Sigmoid colon (tissue), 7 donors: ENCODE data around the gene EHD2. TPM values are rescaled to one million over a fixed set of nuclear protein-coding genes. Genes with fewer than 3 reads are reported as not detected.
"Not testable (repeated sequence)": the region's sequence is repeated elsewhere in the genome, so short reads cannot be mapped to it uniquely, and the experiment has no call there.

Experiments used
- DNase-seq: peaks from one replicate; pipeline ENCODE4 v3.0.0-alpha.2; 2019
- H3K27ac ChIP-seq, 4 donors: fragments of 200-600 bp; sonication (generic); one replicate each; pipeline ENCODE4 v1.5.1; 2016 to 2019; ENCODE audit warnings: mild to moderate bottlenecking in 1 of 4
- H3K27me3 ChIP-seq, 3 donors: fragments of 200-600 bp; sonication (generic); one replicate each; pipeline ENCODE4 v1.5.1; 2019; ENCODE audit warnings: mild to moderate bottlenecking in 1 of 3
- H3K36me3 ChIP-seq, 4 donors: fragments of 200-600 bp; sonication (generic); one replicate each; pipeline ENCODE4 v1.5.1; 2016 to 2019
- H3K4me1 ChIP-seq, 4 donors: fragments of 200-600 bp; sonication (generic); one replicate each; pipeline ENCODE4 v1.5.1; 2017 to 2019
- H3K4me3 ChIP-seq, 4 donors: fragments of 200-600 bp; sonication (generic); one replicate each; pipeline ENCODE4 v1.5.1; 2017 to 2019; ENCODE audit warnings: mild to moderate bottlenecking in 2 of 4, moderate library complexity in 1 of 4
- H3K9me3 ChIP-seq, 4 donors: fragments of 200-600 bp in 3 of 4; sonication (generic) in 3 of 4; one replicate each; pipeline versions ENCODE4 v1.5.1 to v1.6.1; 2013 to 2019
- EP300 ChIP-seq, 4 donors: sonication (generic); formaldehyde crosslinking; IDR thresholded peaks; one replicate each; pipeline ENCODE4 v1.6.1; 2017; ENCODE audit warnings: antibody characterized with exemption in 4 of 4
- POLR2A ChIP-seq, 2 donors: fragments of 450-650 bp; IDR thresholded peaks; one replicate each; pipeline ENCODE4 v1.6.1; 2016; ENCODE audit warnings: antibody characterized with exemption in 2 of 2, mild to moderate bottlenecking in 2 of 2, moderate library complexity in 2 of 2
- POLR2AphosphoS5 ChIP-seq, 4 donors: sonication (generic); formaldehyde crosslinking; IDR thresholded peaks; one replicate each; pipeline ENCODE4 v1.6.1; 2017; ENCODE audit warnings: antibody characterized with exemption in 4 of 4
- WGBS, 2 donors: extraction: QIAGEN DNeasy Blood & Tissue Kit; methylation state at CpG; one replicate each; pipeline ENCODE4 v1.1.7; 2013; 5-methylcytosine and 5-hydroxymethylcytosine counted together
- intact Hi-C: fragments of 100-400 bp; cut with DNase I; formaldehyde crosslinking; loops from one replicate; pipeline ENCODE4 v1.15.1; 2023
- polyA plus RNA-seq, 3 donors: library from polyadenylated mRNA; stranded (reverse); fragments of 200-250 nt; gene quantifications; one replicate each; pipeline ENCODE4 v1.2.3, GENCODE V29; 2013
- total RNA-seq, 4 donors: library from RNA; depleted of rRNA; stranded (reverse); fragments of >200 nt; gene quantifications; one replicate each; pipeline ENCODE4 v1.1.0, GENCODE V29; 2016
- TF ChIP-seq, protein P1 (sequence below), 4 experiments: fragments of 450-650 bp in 3 of 4; fragments of 200-600 bp in 1 of 4; IDR thresholded peaks; one replicate each; pipeline ENCODE4 v1.5.1; 2016 to 2019; ENCODE audit warnings: antibody characterized with exemption in 4 of 4, mild to moderate bottlenecking in 3 of 4, moderate library complexity in 2 of 4
- donor health status: healthy with polysubstance abuse.
- donor health status: Bipolar disorder and iron deficiency.
- donor health status: healthy.

The EHD2 gene, protein sequence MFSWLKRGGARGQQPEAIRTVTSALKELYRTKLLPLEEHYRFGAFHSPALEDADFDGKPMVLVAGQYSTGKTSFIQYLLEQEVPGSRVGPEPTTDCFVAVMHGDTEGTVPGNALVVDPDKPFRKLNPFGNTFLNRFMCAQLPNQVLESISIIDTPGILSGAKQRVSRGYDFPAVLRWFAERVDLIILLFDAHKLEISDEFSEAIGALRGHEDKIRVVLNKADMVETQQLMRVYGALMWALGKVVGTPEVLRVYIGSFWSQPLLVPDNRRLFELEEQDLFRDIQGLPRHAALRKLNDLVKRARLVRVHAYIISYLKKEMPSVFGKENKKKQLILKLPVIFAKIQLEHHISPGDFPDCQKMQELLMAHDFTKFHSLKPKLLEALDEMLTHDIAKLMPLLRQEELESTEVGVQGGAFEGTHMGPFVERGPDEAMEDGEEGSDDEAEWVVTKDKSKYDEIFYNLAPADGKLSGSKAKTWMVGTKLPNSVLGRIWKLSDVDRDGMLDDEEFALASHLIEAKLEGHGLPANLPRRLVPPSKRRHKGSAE
- total RNA-seq (100 to 1,000 TPM in 1 of 4 donors, 10 to 100 TPM in 3; 41.8 to 184 (median 72.4) TPM), polyA plus RNA-seq (10 to 100 TPM in 2 of 3 donors, 1 to 10 TPM in 1; 3.5 to 26.7 (median 10.8) TPM)

DNA sequence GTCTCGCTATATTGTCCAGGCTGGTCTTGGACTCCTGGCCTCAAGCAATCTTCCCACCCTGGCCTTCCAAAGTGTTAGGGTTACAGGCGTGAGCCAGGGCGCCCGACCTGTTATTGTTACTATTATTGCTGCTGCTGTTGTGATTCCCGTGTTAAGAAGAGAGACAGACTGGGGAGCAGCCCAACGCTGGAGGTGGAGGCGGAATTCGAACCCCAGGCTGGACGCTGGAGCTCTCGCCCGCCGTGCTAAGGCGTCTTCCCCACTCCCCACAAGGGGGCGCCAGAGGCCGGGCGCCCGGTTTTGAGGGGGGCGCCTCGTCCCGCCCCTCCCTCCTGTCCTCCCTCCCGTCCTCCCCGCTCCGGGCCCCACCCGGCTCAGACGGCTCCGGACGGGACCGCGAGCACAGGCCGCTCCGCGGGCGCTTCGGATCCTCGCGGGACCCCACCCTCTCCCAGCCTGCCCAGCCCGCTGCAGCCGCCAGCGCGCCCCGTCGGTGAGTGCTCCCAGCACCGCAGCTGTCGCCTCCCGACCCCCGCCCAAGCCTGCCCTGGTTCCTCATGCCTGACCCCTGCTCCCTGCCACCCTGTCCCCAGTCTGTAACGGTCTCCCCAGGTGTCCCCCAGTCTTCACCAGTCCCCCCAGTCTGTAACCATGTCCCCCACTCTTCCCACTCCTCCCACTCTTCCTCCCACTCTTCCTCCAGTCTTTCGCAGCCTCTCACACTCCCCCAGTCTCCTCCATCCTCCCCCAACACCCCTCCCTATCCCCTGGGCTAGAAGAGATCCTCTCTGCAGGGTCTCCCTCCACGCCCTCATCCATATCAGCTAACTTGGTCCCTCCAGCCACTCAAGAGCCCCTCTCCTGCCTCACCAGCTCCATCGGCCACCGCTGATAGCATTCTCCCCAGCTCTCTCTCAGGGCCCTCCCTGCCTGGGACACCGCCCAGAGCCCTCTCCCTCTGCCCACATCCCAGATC is at the start of gene EHD2:
EHD2 (plus strand) TSS at position 377 of the 976 bp plus-strand sequence. CDS start 3,191 bp downstream, outside the sequence.
- TF ChIP-seq EP300 (IDR thresholded peaks at IDR 0.05) = no peak
- TF ChIP-seq POLR2AphosphoS5 (IDR thresholded peaks at IDR 0.05) = peak; percentile 92 to 98 (median 96)
- TF ChIP-seq, protein P1, sequence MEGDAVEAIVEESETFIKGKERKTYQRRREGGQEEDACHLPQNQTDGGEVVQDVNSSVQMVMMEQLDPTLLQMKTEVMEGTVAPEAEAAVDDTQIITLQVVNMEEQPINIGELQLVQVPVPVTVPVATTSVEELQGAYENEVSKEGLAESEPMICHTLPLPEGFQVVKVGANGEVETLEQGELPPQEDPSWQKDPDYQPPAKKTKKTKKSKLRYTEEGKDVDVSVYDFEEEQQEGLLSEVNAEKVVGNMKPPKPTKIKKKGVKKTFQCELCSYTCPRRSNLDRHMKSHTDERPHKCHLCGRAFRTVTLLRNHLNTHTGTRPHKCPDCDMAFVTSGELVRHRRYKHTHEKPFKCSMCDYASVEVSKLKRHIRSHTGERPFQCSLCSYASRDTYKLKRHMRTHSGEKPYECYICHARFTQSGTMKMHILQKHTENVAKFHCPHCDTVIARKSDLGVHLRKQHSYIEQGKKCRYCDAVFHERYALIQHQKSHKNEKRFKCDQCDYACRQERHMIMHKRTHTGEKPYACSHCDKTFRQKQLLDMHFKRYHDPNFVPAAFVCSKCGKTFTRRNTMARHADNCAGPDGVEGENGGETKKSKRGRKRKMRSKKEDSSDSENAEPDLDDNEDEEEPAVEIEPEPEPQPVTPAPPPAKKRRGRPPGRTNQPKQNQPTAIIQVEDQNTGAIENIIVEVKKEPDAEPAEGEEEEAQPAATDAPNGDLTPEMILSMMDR (IDR thresholded peaks at IDR 0.05) = peak; percentile 93 to 98 (median 97)
- TF ChIP-seq POLR2A (IDR thresholded peaks at IDR 0.05) = peak; percentile 82 to 90
- 7 to 10% methylated on average over 52 of the region's 52 CpGs for WGBS, 2 donors
- H3K36me3 ChIP-seq = peaks cover 9 to 16% (median 13%) of the 10 kb centered on the region in 4 donors
- H3K4me1 ChIP-seq = peaks cover 0 to 44% (median 42%) of the 10 kb centered on the region in 4 donors
- peak within 1 kb of the TSS; percentile 95 to 99 (median 96) for H3K27ac ChIP-seq
- H3K9me3 ChIP-seq = no peaks in the 10 kb centered on the region
- peak within 1 kb of the TSS; percentile 79 to 99 (median 92) for H3K4me3 ChIP-seq
- H3K27me3 ChIP-seq = no peaks in the 10 kb centered on the region
- intact Hi-C loops = loop anchor here (1.0 to 10.0 kb wide), 3 partner anchors 30 to 439 kb away; partner anchors contain the start of gene INAFM1
- DNase-seq = peak; percentile 93

DNA sequence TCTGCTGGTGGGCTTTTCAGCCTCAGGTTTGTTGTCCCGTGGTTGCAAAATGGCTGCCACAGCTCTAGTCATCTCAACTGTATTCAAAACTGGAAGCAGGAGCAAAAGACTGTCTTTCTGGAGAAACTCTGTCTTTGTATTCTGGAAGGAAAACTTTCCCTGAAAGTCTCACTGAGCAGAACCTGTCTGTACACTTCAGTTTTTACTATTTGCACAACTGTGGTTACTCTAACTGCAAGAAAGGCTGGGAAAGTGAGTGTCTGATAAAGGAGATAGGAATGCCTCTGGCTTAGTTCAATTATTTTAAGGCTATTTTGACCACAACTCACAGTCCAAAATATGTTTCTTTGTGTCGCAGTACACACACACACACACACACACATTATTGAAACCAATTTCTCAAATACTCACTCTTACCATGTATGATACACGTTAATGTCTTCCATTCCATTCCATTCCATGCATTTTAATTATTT is 49.7 kb upstream of the EHD2 start:
- H3K4me3 ChIP-seq = peak overlapping the region in 2 of 4 donors; percentile 19 to 27
- H3K36me3 ChIP-seq = no peaks in the 10 kb centered on the region
- WGBS, 2 donors = 76 to 86% methylated on average over 3 of the region's 3 CpGs

GRCh38 chr19:47663911-47664771 is 49.1 kb upstream of the EHD2 start:
- Histone ChIP-seq H3K27ac (peak overlapping the region; percentile 93 to 98 (median 98)), H3K27me3 (no peaks in the 10 kb centered on the region), H3K4me1 (peaks cover 0 to 94% (median 91%) of the 10 kb centered on the region in 4 donors), H3K36me3 (no peaks in the 10 kb centered on the region), H3K9me3 (no peaks in the 10 kb centered on the region), H3K4me3 (peak overlapping the region in 3 of 4 donors; percentile 5 to 27 (median 19))
- TF ChIP-seq EP300 (IDR thresholded peaks at IDR 0.05) (peak; percentile 85 to 96 (median 94)), POLR2AphosphoS5 (IDR thresholded peaks at IDR 0.05) (peak; percentile 80 to 90 (median 84)), POLR2A (IDR thresholded peaks at IDR 0.05) (peak in 1 of 2 donors; percentile 40)
- TF ChIP-seq, protein P1 (IDR thresholded peaks at IDR 0.05) = no peak
- intact Hi-C loops = loop anchor here (2.0 kb wide), 3 partner anchors 31 to 63 kb away; partner anchors contain the start of gene BICRA
- WGBS, 2 donors = 61 to 76% methylated on average over 24 of the region's 24 CpGs
- peak; percentile 95 for DNase-seq

More for the DNA sequence above, 49.7 kb upstream of the EHD2 start:
- Histone ChIP-seq H3K9me3 (no peaks in the 10 kb centered on the region), H3K27me3 (no peaks in the 10 kb centered on the region), H3K27ac (peak overlapping the region; percentile 93 to 98 (median 98)), H3K4me1 (peaks cover 0 to 97% (median 94%) of the 10 kb centered on the region in 4 donors)
- intact Hi-C loops = no loop called here
- no peak for DNase-seq
- TF ChIP-seq, protein P1 (IDR thresholded peaks at IDR 0.05) = no peak
- TF ChIP-seq EP300 (IDR thresholded peaks at IDR 0.05) (no peak), POLR2AphosphoS5 (IDR thresholded peaks at IDR 0.05) (no peak), POLR2A (IDR thresholded peaks at IDR 0.05) (no peak)

DNA sequence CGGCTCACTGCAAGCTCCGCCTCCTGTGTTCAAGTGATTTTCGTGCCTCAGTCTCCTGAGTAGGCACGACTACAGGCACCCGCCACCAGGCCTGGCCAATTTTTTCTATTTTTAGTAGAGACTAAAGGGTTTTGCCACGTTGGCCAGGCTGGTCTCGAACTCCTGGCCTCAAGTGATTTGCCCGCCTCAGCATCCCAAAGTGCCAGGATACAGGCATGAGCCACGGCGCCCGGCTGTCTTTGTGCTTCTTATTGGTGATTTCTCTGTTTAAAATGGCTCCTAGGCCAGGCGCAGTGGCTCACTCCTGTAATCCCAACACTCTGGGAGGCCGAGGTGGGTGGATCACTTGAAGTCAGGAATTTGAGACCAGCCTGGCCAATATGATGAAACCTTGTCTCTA is 44.7 kb upstream of the EHD2 start:
- Histone ChIP-seq H3K4me1 (peaks cover 0 to 52% (median 49%) of the 10 kb centered on the region in 4 donors), H3K27ac (peak overlapping the region in 1 of 4 donors; percentile 98), H3K36me3 (peaks cover 6 to 22% (median 11%) of the 10 kb centered on the region in 4 donors)
- H3K27me3 ChIP-seq, H3K4me3 ChIP-seq, H3K9me3 ChIP-seq, intact Hi-C loops, DNase-seq: not testable (repeated sequence)
- 91 to 93% methylated on average over 13 of the region's 13 CpGs for WGBS, 2 donors
